IMR-90 (cell line): ENCODE measurements around the gene KCNK4.

Experiments
- MAFK ChIP-seq: IDR thresholded peaks from 2 replicates; pipeline ENCODE4 v1.6.1; 2012; ENCODE audit warnings: low read depth, low read length, improper control_type of control experiment
- TF ChIP-seq, protein P1 (sequence below): conservative IDR thresholded peaks from 2 replicates; pipeline ENCODE4 v1.5.1; 2012; ENCODE audit warnings: mild to moderate bottlenecking, low read depth, low read length, improper control_type of control experiment

DNA sequence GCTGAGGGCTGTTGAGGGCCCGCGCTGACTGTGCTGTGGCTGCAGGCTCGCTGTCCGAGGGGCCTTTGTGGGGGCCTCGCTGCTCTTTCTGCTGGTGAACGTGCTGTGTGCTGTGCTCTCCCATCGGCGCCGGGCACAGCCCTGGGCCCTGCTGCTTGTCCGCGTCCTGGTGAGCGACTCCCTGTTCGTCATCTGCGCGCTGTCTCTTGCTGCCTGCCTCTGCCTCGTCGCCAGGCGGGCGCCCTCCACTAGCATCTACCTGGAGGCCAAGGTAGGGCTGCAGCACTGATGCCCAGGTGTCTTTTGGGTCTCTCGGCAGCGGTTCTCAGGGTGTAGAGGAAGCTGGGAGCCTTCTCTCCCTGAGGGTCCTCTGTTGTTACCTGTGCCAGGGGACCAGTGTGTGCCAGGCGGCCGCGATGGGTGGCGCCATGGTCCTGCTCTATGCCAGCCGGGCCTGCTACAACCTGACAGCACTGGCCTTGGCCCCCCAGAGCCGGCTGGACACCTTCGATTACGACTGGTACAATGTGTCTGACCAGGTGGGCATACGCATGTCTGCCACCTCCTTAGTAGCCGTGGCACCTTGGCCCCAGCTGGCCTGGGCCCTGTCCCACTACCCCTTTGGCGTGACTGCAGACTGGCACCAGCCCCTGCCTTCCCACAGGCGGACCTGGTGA is 3.3 kb upstream of the KCNK4 start:
- TF ChIP-seq, protein P1, sequence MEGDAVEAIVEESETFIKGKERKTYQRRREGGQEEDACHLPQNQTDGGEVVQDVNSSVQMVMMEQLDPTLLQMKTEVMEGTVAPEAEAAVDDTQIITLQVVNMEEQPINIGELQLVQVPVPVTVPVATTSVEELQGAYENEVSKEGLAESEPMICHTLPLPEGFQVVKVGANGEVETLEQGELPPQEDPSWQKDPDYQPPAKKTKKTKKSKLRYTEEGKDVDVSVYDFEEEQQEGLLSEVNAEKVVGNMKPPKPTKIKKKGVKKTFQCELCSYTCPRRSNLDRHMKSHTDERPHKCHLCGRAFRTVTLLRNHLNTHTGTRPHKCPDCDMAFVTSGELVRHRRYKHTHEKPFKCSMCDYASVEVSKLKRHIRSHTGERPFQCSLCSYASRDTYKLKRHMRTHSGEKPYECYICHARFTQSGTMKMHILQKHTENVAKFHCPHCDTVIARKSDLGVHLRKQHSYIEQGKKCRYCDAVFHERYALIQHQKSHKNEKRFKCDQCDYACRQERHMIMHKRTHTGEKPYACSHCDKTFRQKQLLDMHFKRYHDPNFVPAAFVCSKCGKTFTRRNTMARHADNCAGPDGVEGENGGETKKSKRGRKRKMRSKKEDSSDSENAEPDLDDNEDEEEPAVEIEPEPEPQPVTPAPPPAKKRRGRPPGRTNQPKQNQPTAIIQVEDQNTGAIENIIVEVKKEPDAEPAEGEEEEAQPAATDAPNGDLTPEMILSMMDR: no peak
- no peak for TF ChIP-seq MAFK
